ENCODE results near the gene KTN1.

Gene KTN1

DNA sequence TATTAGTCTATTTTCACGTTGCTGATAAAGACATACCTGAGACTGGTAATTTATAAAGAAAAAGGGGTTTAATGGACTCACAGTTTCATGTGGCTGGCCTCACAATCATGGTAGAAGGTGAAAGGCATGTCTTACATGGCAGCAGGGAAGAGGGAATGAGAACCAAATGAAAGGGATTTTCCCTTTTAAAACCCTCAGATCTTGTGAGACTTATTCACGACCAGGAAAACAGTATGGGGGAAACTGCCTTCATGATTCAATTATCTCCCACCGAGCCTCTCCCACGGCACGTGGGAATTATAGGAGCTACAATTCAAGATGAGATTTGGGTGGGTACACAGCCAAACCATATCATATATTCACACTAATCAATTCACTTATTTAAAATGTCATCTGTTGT lies 41.4 kb downstream of the KTN1 start:
- H3K4me1 ChIP-seq (ENCODE audit: control insufficient read depth, insufficient read depth, low read length): no peaks in the 10 kb centered on the region
- peaks cover 3% of the 10 kb centered on the region for H3K9me3 ChIP-seq (ENCODE audit: control insufficient read depth, low read length)
- H3K36me3 ChIP-seq (ENCODE audit: control insufficient read depth, insufficient read depth, low read length): peaks cover 6% of the 10 kb centered on the region
- no peak overlapping the region for H3K4me3 ChIP-seq (ENCODE audit: low read length)
- H3K9ac ChIP-seq (ENCODE audit: low read length): no peak overlapping the region
- H3K27me3 ChIP-seq (ENCODE audit: control insufficient read depth, insufficient read depth, low read length): no peaks in the 10 kb centered on the region

- Histone ChIP-seq H3K36me3 (ENCODE audit: control insufficient read depth, insufficient read depth, low read length) (peaks cover 6% of the 10 kb centered on the region), H3K4me1 (ENCODE audit: control insufficient read depth, insufficient read depth, low read length) (no peaks in the 10 kb centered on the region), H3K4me3 (ENCODE audit: low read length) (no peak overlapping the region), H3K9me3 (ENCODE audit: control insufficient read depth, low read length) (peaks cover under 1% of the 10 kb centered on the region), H3K9ac (ENCODE audit: low read length) (no peak overlapping the region), H3K27me3 (ENCODE audit: control insufficient read depth, insufficient read depth, low read length) (no peaks in the 10 kb centered on the region)
Measured at GRCh38 chr14:55624913-55625312, 44.9 kb downstream of the KTN1 start.

DNA sequence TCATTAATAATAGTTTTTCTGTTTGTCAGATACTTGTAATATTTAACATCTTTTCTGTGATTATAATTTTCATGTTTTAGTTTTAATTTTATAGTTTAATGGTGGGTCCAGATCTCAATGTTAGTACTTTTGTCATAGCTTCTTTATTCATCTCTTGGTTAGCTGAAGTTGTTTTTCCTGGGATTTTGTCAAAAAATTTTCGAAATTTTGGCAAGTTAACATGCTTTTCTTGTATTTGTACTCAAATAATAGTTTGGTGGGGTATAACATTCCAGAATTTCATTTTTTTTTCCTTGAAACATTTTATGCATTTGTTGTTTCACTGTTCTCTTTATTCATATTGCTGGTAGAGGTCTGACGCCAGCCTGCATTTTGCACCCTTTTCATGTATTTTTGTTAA lies 45.5 kb downstream of the KTN1 start:
- no peaks in the 10 kb centered on the region for H3K27me3 ChIP-seq (ENCODE audit: control insufficient read depth, insufficient read depth, low read length)
- no peak overlapping the region for H3K4me3 ChIP-seq (ENCODE audit: low read length)
- no peak overlapping the region for H3K9ac ChIP-seq (ENCODE audit: low read length)
- H3K9me3 ChIP-seq (ENCODE audit: control insufficient read depth, low read length): no peaks in the 10 kb centered on the region
- H3K36me3 ChIP-seq (ENCODE audit: control insufficient read depth, insufficient read depth, low read length): peaks cover 1% of the 10 kb centered on the region
- no peaks in the 10 kb centered on the region for H3K4me1 ChIP-seq (ENCODE audit: control insufficient read depth, insufficient read depth, low read length)

DNA sequence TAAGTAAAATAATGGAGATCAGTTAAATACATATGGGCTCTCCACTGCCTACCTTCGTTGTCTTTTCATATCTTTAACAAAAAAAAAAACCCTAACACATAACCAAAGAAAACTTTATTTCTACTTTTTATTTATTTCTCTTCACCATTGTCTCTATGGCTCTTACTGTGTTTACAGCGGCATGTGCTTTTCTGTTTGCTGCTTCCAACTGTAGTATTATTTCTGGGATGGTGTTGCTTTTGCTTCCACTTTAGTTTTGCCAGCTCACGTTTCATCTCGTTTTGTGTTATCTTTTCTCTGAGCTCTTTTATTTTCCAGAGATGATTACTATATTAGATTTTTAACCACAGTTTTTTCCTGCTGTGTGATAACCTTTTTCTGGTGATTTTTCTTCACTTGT lies 46.1 kb downstream of the KTN1 start:
- H3K9ac ChIP-seq (ENCODE audit: low read length): no peak overlapping the region
- no peak overlapping the region for H3K4me3 ChIP-seq (ENCODE audit: low read length)
- no peaks in the 10 kb centered on the region for H3K4me1 ChIP-seq (ENCODE audit: control insufficient read depth, insufficient read depth, low read length)
- no peaks in the 10 kb centered on the region for H3K36me3 ChIP-seq (ENCODE audit: control insufficient read depth, insufficient read depth, low read length)
- H3K27me3 ChIP-seq (ENCODE audit: control insufficient read depth, insufficient read depth, low read length): no peaks in the 10 kb centered on the region
- H3K9me3 ChIP-seq (ENCODE audit: control insufficient read depth, low read length): no peaks in the 10 kb centered on the region

DNA sequence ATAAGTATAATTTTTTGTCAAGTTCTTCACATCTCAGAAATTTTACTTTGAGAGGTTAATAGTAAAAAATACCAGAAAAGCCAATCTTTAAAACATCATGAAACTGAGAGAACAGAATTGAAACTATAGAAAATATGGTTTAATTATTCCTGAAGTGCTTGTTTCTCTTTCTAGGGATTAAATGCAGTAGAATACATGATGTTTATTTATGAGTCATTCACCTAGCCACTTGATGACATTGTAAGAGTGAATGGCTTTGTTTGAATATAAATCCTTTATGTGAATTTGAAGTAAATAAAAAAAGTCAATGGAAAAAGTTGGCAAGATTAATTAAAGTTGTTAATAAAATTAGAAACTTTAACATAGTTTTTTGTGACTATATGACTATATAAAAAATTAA lies 48.4 kb downstream of the KTN1 start:
- H3K4me3 ChIP-seq (ENCODE audit: low read length): no peak overlapping the region
- H3K4me1 ChIP-seq (ENCODE audit: control insufficient read depth, insufficient read depth, low read length): no peaks in the 10 kb centered on the region
- no peaks in the 10 kb centered on the region for H3K36me3 ChIP-seq (ENCODE audit: control insufficient read depth, insufficient read depth, low read length)
- H3K27me3 ChIP-seq (ENCODE audit: control insufficient read depth, insufficient read depth, low read length): no peaks in the 10 kb centered on the region
- H3K9me3 ChIP-seq (ENCODE audit: control insufficient read depth, low read length): no peaks in the 10 kb centered on the region
- H3K9ac ChIP-seq (ENCODE audit: low read length): no peak overlapping the region

DNA sequence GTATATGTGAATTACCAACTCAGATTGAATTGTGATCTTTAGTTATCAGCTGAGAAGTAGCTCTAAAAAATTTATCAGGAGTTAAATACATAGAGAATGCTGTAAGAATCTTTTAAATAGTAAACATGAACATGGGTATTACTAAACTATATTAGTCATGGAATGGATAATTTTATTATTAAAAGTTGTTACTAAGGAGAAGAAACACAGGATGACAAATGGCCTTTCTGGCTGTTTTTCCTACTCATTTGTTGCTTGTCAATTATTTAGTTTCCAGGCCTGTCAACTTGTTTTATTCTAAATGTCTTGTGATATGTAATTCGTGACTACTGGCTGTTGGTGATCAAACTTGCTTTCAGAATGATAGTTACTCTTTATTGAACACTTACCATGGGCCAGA lies 58.7 kb downstream of the KTN1 start:
- H3K4me3 ChIP-seq (ENCODE audit: low read length): no peak overlapping the region
- no peaks in the 10 kb centered on the region for H3K9me3 ChIP-seq (ENCODE audit: control insufficient read depth, low read length)
- no peak overlapping the region for H3K9ac ChIP-seq (ENCODE audit: low read length)
- no peaks in the 10 kb centered on the region for H3K36me3 ChIP-seq (ENCODE audit: control insufficient read depth, insufficient read depth, low read length)
- H3K27me3 ChIP-seq (ENCODE audit: control insufficient read depth, insufficient read depth, low read length): no peaks in the 10 kb centered on the region
- H3K4me1 ChIP-seq (ENCODE audit: control insufficient read depth, insufficient read depth, low read length): no peaks in the 10 kb centered on the region

DNA sequence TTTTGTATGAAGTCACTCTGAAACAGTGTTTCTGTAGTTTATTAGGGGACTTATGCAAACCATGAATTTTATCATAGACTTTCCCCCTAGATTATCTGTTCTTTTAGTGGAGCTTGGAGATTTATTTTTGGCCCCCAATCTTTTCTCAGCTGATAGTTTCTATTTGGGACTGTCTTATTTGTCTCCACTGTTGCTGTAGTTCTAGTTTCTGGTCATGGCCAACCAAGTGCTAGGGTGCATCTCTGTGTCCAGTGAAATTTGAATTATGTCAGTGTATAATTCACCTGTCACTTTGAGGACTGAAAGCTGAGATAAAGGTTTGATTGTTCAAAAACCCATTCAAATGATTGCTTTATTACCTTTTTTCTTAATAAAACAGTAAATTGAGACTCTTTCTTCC lies 61.3 kb downstream of the KTN1 start:
- Histone ChIP-seq H3K36me3 (ENCODE audit: control insufficient read depth, insufficient read depth, low read length) (no peaks in the 10 kb centered on the region), H3K4me3 (ENCODE audit: low read length) (no peak overlapping the region), H3K4me1 (ENCODE audit: control insufficient read depth, insufficient read depth, low read length) (no peaks in the 10 kb centered on the region)

GRCh38 chr14:55641954-55642353 lies 61.9 kb downstream of the KTN1 start:
- H3K27me3 ChIP-seq (ENCODE audit: control insufficient read depth, insufficient read depth, low read length): no peaks in the 10 kb centered on the region
- H3K36me3 ChIP-seq (ENCODE audit: control insufficient read depth, insufficient read depth, low read length): no peaks in the 10 kb centered on the region
- no peak overlapping the region for H3K4me3 ChIP-seq (ENCODE audit: low read length)
- no peak overlapping the region for H3K9ac ChIP-seq (ENCODE audit: low read length)
- H3K4me1 ChIP-seq (ENCODE audit: control insufficient read depth, insufficient read depth, low read length): no peaks in the 10 kb centered on the region
- no peaks in the 10 kb centered on the region for H3K9me3 ChIP-seq (ENCODE audit: control insufficient read depth, low read length)

More for the DNA sequence above, 61.3 kb downstream of the KTN1 start:
- Histone ChIP-seq H3K27me3 (ENCODE audit: control insufficient read depth, insufficient read depth, low read length) (no peaks in the 10 kb centered on the region), H3K9ac (ENCODE audit: low read length) (no peak overlapping the region), H3K9me3 (ENCODE audit: control insufficient read depth, low read length) (no peaks in the 10 kb centered on the region)

GRCh38 chr14:55645145-55645544 lies 65.1 kb downstream of the KTN1 start:
- Histone ChIP-seq H3K36me3 (ENCODE audit: control insufficient read depth, insufficient read depth, low read length) (peaks cover 3% of the 10 kb centered on the region), H3K27me3 (ENCODE audit: control insufficient read depth, insufficient read depth, low read length) (no peaks in the 10 kb centered on the region), H3K9me3 (ENCODE audit: control insufficient read depth, low read length) (no peaks in the 10 kb centered on the region), H3K4me3 (ENCODE audit: low read length) (no peak overlapping the region), H3K4me1 (ENCODE audit: control insufficient read depth, insufficient read depth, low read length) (no peaks in the 10 kb centered on the region), H3K9ac (ENCODE audit: low read length) (no peak overlapping the region)

GRCh38 chr14:55645845-55646832 lies 66.1 kb downstream of the KTN1 start:
- Histone ChIP-seq H3K9ac (ENCODE audit: low read length) (no peak overlapping the region), H3K27me3 (ENCODE audit: control insufficient read depth, insufficient read depth, low read length) (no peaks in the 10 kb centered on the region), H3K4me3 (ENCODE audit: low read length) (no peak overlapping the region), H3K4me1 (ENCODE audit: control insufficient read depth, insufficient read depth, low read length) (no peaks in the 10 kb centered on the region), H3K9me3 (ENCODE audit: control insufficient read depth, low read length) (no peaks in the 10 kb centered on the region), H3K36me3 (ENCODE audit: control insufficient read depth, insufficient read depth, low read length) (peaks cover 3% of the 10 kb centered on the region)

GRCh38 chr14:55650992-55651391 lies 71.0 kb downstream of the KTN1 start:
- no peaks in the 10 kb centered on the region for H3K4me1 ChIP-seq (ENCODE audit: control insufficient read depth, insufficient read depth, low read length)
- H3K36me3 ChIP-seq (ENCODE audit: control insufficient read depth, insufficient read depth, low read length): peaks cover 7% of the 10 kb centered on the region
- H3K27me3 ChIP-seq (ENCODE audit: control insufficient read depth, insufficient read depth, low read length): no peaks in the 10 kb centered on the region
- H3K4me3 ChIP-seq (ENCODE audit: low read length): no peak overlapping the region
- H3K9me3 ChIP-seq (ENCODE audit: control insufficient read depth, low read length): no peaks in the 10 kb centered on the region
- no peak overlapping the region for H3K9ac ChIP-seq (ENCODE audit: low read length)

DNA sequence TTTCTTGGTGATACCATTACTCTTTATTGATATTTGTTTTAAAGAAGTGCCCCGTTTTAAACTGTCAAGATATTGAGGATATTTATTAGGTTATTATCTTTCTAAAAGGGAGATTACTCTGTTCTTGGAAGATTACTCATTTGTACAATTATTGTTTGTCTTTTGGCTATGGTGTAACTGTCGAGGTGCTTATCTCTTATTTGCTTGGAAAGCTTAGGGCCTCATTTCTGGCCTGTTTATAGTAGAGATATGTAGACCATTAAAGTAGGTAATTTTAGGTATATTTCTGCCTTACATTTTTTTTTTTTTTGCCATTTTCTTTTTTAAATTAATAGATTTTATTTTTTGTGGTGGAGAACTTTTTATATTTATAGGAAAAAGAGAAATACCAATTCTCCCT lies 74.2 kb downstream of the KTN1 start:
- Histone ChIP-seq H3K4me1 (ENCODE audit: control insufficient read depth, insufficient read depth, low read length) (no peaks in the 10 kb centered on the region), H3K9ac (ENCODE audit: low read length) (no peak overlapping the region), H3K27me3 (ENCODE audit: control insufficient read depth, insufficient read depth, low read length) (no peaks in the 10 kb centered on the region), H3K36me3 (ENCODE audit: control insufficient read depth, insufficient read depth, low read length) (peaks cover 4% of the 10 kb centered on the region), H3K9me3 (ENCODE audit: control insufficient read depth, low read length) (no peaks in the 10 kb centered on the region), H3K4me3 (ENCODE audit: low read length) (no peak overlapping the region)
